HG02943 (cell line): Measurements from ENCODE around the gene MTRF1.

Experiments
- ATAC-seq: cut with Tn5 transposase; IDR thresholded peaks from one replicate; pipeline ENCODE4 v1.9.1; 2021; ENCODE audit warnings: mild to moderate bottlenecking, low read depth, moderate library complexity; ENCODE audit not compliant: unreplicated experiment

MTRF1 gene

DNA sequence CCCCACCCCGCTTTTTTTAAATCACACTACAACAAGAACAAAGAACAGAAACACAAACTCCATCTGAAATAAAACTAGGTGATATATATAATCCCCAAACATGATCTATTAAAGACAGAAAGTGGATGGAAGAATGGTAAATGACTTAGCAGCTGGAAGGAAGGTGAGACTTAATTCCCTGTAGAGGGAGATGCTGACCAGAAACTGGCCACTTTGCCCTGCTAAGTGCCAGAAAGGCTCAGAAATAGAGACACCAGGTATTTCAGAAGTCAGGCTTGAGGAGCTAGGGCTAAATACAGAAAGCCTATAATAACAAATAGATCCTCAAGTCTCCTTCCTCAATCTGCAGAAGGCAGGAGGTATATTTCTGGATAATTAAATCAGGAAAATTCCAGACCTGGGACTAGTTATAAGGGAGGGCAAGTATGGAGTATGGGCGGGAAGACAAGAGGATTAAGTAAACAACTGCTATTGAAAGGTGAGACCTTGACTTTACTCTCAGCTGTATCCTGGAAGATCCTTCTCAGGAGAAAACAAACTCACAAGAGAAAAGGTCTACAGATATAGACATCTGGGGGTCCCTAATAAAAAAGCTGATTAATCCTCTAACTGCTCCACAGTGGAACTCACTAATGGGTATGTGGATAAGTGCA, 32.2 kb downstream of the MTRF1 start:
- no peak for ATAC-seq

DNA sequence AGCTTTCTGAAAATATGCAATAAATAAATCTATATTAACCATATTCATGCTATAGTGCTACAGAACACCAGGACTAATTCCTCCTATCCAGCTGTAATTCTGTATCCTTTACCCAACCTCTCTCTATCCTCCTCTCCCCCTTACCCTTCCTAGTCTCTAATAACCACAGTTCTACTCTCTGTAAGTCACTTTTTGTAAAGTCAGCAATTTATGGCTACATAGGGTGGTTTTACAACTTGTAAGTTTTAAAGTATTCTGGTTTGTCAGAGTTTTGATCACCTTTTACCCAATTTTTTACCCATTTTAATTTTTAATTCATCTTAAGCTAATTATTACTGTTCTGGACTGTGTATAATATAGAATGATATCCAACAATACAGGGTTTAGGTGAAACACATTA, 34.0 kb downstream of the MTRF1 start:
- no peak for ATAC-seq

DNA sequence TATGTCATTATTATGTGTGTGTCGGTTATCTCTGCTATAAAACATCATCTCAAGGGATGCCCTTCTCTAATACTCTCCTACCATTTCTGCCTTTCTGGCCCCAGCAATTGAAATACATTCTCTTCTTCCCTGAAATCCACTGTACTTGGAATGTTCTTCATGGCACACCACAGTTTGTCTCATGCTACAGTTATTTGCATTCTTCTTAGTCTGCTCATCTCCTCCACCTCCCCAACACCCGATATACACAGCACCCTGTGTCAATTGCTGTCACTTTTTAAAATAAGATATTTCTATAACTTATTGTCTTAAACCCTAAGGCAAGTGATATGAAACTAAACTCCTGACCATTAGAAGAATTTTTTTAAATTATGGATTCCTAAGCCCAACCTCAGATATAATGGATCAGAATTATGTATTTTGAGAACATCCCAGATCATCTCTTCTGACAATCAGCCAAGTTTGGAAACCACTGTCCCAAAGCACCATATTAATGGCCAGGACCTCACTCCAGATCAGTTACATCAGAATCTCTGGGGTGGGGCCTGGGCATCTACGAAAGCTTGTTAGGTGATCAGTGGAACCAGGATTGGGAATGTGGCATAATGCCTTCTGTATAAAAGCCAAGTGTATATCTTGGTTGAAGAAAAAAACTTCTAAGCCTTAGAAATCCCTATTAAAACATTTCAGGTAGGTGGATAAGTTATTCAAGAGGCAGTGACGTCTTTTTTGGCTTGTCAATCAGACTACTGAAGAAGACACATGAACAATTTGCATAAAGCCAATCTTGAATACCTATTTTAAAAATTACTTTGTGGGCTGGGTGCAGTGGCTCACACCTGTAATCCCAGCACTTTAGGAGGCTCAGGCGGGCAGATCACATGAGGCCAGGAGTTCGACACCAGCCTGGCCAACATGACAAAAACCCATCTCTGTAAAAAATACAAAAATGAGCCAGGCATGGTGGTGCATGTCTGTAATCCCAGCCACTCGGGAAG, 39.0 kb downstream of the MTRF1 start:
- no peak for ATAC-seq

DNA sequence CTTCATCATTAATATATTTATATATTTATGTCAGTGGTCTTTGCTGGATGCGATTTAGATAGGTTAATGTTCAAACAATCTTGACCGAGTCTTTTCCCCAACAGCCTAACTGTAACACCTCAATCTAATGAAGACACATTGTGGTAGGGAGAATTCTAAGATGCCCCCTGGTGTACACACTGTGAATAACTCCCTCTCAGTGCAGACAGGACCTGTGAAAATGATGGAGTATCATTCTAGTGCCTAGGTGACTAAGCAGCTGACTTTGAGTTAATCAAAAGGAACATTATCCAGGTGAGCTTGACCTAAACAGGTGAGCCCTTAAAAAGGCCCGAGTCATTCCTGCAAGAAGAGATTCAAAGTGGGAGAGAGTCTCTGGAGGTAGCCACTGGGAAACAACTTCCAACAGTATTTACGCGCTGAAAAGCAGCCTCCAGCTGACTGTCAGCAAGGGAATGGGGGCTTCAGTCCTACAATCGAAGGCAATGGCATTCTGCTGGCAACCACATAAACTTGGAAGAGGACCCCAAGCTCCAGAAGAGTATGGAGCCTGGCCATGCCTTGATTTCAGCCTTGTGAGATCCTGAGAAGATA, 41.0 kb downstream of the MTRF1 start:
- peak; percentile 74 for ATAC-seq

DNA sequence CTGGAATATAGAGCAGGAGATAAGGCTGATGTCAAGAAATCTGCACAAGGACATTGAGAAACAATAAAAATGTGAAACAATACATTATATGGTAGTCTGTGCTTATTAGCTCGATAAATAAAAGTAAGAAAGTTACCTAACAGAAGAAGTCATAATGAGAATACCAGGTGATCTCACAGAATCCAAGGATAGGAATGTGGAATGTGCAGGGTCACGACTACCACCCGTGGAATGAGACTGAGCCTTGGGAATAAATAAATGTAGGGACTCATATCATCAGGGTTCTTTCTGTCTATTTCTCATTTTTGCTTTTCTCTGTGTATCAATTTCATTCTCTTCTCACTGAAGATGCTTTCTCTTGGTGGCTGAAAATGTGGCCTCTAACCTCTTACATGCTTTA, 43.0 kb downstream of the MTRF1 start:
- ATAC-seq = no peak

DNA sequence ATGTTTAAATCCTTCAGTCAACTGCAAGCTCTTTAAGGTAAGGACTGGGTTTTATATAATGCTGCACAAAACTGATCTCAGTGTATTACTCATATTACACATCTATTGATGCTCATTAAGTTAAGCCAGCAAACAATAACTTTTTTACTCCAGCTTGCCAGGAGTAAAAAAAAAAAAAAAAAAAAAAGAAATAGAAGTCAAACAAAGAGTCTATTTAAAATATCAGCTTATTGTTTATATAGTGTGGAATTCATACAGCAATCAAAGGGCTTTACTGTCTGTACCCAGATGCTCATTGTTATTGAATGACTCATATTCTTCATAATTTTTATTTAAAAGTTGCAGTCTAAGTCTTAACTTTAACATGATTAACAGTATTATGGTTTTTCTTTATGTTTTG, 47.2 kb downstream of the MTRF1 start:
- no peak for ATAC-seq

DNA sequence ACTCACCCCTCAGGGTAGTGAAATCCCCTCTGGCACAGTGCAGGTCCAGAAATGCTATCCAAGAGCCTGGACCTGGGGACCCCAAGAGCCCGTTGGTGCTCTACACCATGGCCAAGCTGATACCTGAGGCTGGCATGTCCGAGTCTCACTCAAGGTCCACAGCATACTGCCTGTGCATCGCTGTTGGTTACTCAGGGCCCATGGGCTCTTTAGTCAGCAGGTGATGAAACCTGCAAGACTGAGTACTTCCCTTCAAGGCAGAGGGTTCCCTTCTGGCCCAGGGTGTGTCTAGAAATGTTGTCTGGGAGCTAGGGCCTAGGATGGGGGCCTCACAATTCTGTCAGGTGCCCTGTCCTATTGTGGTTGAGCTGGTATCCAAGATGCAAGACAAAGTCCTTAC, 49.5 kb downstream of the MTRF1 start:
- no peak for ATAC-seq

DNA sequence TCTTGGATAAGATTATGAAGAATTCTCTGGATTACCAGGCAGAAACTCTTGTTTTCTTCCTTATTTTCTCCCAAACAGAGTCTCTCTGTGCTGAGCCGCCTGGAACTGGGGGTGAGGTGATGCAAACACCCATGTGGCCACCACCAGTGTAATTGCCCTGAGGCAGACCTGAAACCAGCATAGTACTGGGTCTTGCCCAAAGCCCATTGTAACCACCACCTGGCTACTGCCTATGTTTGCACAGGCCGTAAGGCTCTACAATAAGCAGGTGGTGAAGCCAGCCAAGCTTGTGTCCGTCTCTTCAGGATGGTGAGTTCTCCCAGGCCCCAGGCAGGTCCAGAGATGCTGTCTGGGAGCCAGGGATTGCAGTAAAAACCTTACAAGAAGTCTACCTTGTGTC, 50.1 kb downstream of the MTRF1 start:
- ATAC-seq = no peak

DNA sequence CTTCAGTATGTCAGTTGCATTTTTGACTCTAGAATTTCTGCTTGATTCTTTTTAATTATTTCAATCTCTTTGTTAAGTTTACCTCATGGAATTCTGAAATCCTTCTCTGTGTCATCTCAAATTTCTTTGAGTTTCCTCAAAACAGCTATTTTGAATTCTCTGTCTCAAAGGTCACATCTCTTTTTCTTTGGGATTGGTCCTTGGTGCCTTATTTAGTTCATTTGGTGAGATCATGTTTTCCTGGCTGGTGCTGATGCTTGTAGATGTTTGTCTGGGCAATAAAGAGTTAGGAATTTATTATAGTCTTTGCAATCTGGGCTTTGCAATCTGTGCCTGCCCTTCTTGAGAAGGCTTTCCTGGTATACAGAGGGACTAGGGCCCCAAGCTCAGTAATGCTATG, 50.5 kb downstream of the MTRF1 start:
- ATAC-seq = no peak

DNA sequence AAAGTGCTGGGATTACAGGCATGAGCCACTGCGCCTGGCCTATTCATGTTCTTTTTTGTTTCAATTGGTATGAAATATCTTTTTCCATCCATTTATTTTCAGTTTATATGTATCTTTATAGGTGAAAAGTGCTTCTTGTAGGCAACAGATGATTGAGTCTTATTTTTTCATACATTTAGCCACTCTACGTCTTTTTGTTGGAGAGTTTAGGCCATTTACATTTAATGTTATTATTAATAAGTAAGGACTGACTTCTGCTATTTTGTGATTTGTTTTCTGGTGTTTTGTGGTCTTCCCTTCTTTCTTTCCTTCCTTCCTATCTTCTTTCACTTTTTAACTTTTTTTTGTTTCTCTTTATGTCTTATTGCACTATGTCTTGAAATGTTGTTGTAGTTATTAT, 52.3 kb downstream of the MTRF1 start:
- ATAC-seq = no peak

DNA sequence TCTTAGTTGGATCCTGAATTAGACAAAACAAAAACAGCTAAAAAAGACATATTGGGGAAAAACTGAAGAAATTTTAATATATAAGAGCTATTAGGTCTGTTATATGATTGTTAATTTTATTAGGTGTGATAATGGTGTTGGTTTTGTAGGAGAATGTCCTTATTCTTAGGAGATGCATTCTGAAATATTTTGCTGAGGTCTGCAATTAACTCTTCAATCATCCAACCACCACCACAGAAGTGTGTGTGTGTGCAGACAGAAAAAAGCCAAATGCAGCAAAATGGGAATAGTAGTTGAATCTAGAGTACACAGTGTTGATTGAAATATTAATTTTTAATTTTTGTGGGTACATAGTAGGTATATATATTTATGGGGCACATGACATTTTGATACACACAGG, 56.9 kb downstream of the MTRF1 start:
- ATAC-seq = no peak

DNA sequence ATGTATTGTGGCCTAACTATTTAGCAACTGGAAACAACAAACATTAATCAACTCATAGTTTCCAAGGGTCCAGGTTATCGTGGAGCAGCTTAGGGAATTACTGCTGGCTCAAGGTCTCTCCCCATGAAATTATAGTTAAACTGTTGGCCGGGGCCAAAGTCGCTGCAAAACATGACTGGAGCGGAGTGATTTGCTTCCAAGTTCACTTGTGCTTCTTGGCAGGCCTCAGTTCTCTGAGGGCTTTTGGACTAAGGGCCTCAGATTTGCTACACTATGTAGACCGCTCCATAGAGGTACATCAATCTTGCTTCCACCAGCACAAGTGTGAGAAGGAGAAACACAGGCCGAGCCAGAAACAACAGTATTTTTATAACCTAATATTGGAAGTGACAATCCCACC, 59.6 kb downstream of the MTRF1 start:
- ATAC-seq = no peak

DNA sequence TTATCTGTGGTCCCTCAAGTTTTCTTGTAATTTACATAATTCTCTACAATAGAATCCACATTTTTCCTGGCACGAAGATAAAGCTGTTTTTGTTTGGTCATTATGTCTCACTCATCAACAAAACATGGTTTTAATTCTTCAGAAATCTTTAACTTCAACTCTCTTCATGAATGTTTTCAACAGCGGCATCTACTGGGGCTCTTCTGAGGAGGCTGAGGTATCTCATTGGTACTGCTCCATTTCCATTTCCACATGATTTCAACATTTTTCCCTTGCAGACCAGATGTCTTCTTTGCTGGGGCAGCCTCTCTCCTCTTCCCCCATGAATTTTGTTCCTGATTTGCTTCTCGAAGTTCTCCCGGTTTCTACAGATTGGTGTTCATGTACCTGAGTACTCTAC, 63.2 kb downstream of the MTRF1 start:
- ATAC-seq = no peak

DNA sequence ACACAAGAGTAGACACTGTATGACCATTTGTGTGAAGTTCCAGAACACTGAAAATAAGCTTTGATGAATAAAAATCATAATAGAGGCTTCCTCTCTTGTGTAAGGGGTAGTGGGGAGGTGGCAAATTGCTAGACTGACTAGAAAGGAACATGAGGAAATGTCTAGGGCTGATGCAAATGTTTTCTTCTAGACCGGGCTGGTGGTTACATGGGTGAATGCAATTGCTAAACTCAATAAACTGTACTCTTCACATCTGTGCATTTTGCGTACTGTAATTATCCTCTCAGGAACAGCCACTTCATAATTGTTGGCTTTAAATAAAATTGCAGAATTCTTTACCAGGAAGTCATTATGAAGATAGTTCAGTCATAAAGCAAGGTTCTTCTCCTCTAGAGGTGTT, 63.9 kb downstream of the MTRF1 start:
- ATAC-seq = peak; percentile 69

DNA sequence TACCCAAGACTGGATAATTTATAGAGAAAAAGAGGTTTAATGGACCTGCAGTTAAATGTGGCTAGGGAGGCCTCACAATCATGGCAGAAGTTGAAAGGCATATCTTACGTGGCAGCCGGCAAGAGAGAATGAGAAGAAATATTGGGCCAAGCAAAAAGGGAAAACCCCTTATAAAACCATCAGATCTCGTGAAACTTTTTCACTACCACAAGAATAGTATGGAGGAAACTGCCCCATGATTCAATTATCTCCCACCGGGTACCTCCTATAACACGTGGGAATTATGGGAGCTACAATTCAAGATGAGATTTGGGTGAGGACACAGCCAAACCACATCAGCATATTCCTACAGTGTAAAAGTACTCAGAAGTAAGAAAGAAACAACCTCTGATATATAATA, 64.3 kb downstream of the MTRF1 start:
- ATAC-seq = no peak

DNA sequence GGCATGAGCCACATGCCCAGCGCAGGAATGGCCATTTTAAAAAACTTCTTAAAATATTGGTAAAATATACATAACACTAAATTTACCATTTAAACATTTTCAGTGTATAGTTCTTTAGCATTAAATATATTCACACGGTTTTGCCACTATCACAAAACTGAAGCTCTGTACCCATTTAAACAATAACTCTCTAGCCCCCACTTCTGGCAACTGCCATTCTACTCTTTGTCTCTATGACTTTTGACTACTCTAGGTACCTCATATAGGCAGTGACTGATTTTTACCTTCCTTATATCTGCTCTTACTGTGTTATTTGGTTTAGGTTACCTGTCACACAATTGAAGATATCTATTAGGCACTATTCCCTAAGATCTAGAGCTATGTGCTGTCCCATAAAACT, 66.8 kb downstream of the MTRF1 start:
- no peak for ATAC-seq

DNA sequence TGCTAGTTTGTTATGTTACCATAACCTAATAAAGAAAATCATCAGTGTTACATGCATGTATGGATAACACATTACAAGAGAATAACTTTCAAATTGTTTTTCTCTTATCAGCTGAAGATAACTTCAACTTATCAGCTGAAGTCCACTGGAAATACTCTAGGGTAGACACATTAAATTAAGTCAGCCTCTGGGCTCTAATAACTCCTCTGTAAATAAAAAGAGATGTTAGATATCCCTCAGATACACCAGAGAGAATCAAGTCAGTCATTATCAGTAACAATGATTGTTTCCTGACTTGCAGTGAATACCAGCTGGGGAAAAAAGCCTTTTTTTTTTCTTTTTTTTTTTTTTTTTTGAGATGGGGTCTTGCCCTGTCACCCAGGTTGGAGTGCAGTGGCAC, 67.4 kb downstream of the MTRF1 start:
- ATAC-seq = no peak

DNA sequence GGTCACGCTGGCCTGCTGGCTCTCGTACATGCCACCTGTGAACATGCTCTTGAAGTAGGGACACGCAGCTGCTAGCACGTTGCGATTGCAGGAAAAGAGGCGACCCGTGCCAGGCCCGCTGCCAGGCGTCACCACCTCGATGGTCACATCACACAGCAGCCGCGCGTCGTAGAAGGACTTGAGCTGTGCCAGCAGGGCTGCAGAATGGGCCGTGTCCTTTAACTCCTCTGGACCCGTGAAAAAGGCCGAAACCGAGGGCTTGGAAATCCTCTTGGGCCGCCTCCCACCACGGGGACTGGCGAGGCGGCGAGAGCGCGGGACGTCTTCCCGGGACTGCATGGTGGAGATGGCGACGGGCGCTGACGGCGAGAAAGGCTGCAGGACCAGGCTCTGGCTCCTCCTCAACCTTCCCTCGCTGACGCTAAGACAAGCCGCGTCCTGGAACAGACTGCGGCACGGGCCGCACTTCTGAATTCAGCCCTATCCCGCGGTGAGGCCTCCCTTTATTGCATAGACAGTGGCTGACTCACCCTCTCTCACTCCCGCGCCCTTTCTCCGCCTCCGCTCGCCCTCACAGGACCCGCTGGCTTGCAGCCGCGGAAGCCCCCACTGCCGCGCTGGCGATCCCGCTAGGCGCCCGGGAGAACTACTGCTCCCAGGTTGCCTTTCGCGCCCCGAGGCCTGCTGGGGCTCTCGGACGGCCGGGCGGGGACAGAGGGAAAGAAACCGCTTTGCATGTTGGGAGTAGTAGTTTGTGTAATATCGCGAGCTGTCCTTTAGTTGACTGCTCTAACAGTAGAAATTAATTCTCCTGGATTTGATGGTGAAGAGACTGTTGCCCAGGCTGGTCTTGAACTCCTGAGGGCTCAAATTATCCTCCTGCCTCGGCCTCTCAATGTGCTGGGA, 69.2 kb downstream of the MTRF1 start, which contains the start of gene KBTBD7:
KBTBD7 (minus strand) TSS at position 651 of the 906 bp plus-strand sequence; CDS start at position 339, 312 bp downstream.
- peak; percentile 90 for ATAC-seq

DNA sequence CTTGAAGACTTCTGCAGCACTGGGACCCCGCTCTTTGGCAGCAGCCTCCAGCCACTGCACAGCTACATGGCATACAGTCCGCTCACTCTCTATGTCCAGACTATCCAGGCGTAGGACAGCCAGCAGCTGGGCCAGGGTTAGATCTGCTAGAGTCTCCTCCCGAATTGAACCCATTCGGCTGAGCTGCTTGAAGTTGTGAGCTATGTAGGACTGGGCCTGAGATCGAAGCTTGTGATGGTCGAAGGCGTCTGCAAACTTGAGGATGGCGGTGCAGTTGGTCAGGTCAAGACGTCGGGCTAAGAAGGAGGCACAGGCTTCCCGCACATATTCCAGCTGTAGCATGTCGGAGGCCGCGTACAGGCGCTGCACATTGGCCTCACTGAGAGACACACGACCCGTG, 69.9 kb downstream of the MTRF1 start:
- ATAC-seq = no peak

DNA sequence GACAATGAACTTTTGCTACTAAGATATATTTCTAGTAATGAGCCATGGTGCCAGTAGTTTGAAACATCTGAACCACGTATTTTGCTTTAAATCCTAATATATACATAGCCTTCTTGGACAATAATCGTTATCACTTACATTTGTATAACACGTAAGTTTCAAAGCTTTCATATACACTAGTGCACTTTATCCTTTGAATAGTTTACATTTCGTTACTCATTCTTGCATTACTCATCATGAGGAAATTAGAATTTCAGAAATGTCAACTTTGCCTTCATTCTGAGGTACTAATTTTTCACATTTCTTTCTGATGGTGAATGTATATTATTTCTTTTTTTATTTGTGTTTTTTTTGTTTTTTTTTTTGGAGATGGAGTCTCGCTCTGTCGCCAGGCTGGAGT, 74.8 kb downstream of the MTRF1 start:
- ATAC-seq = no peak
